Sigmoid colon (tissue), 7 donors: ENCODE measurements around the gene RAB15. TPM values are rescaled to one million over a fixed set of nuclear protein-coding genes. Genes with fewer than 3 reads are reported as not detected.
A peak's percentile ranks its signal among the peaks of the same experiment; 100 is the strongest.

Source experiments
- DNase-seq: peaks from one replicate; pipeline ENCODE4 v3.0.0-alpha.2; 2019
- H3K27ac ChIP-seq, 4 donors: fragments of 200-600 bp; sonication (generic); one replicate each; pipeline ENCODE4 v1.5.1; 2016 to 2019; ENCODE audit warnings: mild to moderate bottlenecking in 1 of 4
- H3K27me3 ChIP-seq, 3 donors: fragments of 200-600 bp; sonication (generic); one replicate each; pipeline ENCODE4 v1.5.1; 2019; ENCODE audit warnings: mild to moderate bottlenecking in 1 of 3
- H3K36me3 ChIP-seq, 4 donors: fragments of 200-600 bp; sonication (generic); one replicate each; pipeline ENCODE4 v1.5.1; 2016 to 2019
- H3K4me1 ChIP-seq, 4 donors: fragments of 200-600 bp; sonication (generic); one replicate each; pipeline ENCODE4 v1.5.1; 2017 to 2019
- H3K4me3 ChIP-seq, 4 donors: fragments of 200-600 bp; sonication (generic); one replicate each; pipeline ENCODE4 v1.5.1; 2017 to 2019; ENCODE audit warnings: mild to moderate bottlenecking in 2 of 4, moderate library complexity in 1 of 4
- H3K9me3 ChIP-seq, 4 donors: fragments of 200-600 bp in 3 of 4; sonication (generic) in 3 of 4; one replicate each; pipeline versions ENCODE4 v1.5.1 to v1.6.1; 2013 to 2019
- EP300 ChIP-seq, 4 donors: sonication (generic); formaldehyde crosslinking; IDR thresholded peaks; one replicate each; pipeline ENCODE4 v1.6.1; 2017; ENCODE audit warnings: antibody characterized with exemption in 4 of 4
- POLR2A ChIP-seq, 2 donors: fragments of 450-650 bp; IDR thresholded peaks; one replicate each; pipeline ENCODE4 v1.6.1; 2016; ENCODE audit warnings: antibody characterized with exemption in 2 of 2, mild to moderate bottlenecking in 2 of 2, moderate library complexity in 2 of 2
- POLR2AphosphoS5 ChIP-seq, 4 donors: sonication (generic); formaldehyde crosslinking; IDR thresholded peaks; one replicate each; pipeline ENCODE4 v1.6.1; 2017; ENCODE audit warnings: antibody characterized with exemption in 4 of 4
- WGBS, 2 donors: extraction: QIAGEN DNeasy Blood & Tissue Kit; methylation state at CpG; one replicate each; pipeline ENCODE4 v1.1.7; 2013; 5-methylcytosine and 5-hydroxymethylcytosine counted together
- intact Hi-C: fragments of 100-400 bp; cut with DNase I; formaldehyde crosslinking; loops from one replicate; pipeline ENCODE4 v1.15.1; 2023
- polyA plus RNA-seq, 3 donors: library from polyadenylated mRNA; stranded (reverse); fragments of 200-250 nt; gene quantifications; one replicate each; pipeline ENCODE4 v1.2.3, GENCODE V29; 2013
- total RNA-seq, 4 donors: library from RNA; depleted of rRNA; stranded (reverse); fragments of >200 nt; gene quantifications; one replicate each; pipeline ENCODE4 v1.1.0, GENCODE V29; 2016
- TF ChIP-seq, protein P1 (sequence below), 4 experiments: fragments of 450-650 bp in 3 of 4; fragments of 200-600 bp in 1 of 4; IDR thresholded peaks; one replicate each; pipeline ENCODE4 v1.5.1; 2016 to 2019; ENCODE audit warnings: antibody characterized with exemption in 4 of 4, mild to moderate bottlenecking in 3 of 4, moderate library complexity in 2 of 4
- donor health status: healthy with polysubstance abuse.
- donor health status: Bipolar disorder and iron deficiency.
- donor health status: healthy.

RAB15 gene
- total and polyA plus RNA-seq, 7 donors = 1.8 to 31.8 (median 11.6) TPM

DNA sequence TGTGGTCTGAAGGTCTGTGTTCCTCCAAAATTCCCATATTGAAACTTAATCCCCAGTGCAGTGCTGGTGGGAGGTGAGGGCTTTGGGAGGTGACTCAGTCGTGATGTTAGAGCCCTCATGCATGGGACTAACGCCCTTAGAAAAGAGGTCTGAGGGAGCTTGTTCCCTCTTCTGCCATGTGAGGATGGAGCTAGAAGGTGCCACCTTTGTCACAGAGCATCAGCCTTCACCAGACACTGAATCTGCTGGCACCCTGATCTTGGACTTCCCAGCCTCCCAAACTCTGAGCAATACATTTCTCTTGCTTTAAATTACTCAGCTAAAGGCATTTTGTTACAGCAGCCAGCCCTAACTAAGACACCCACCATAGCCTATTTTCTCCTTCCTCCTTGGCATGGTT is 13.9 kb downstream of the RAB15 start:
- Histone ChIP-seq H3K27ac (no peak overlapping the region), H3K4me1 (no peaks in the 10 kb centered on the region), H3K27me3 (no peaks in the 10 kb centered on the region), H3K36me3 (no peaks in the 10 kb centered on the region), H3K9me3 (no peaks in the 10 kb centered on the region), H3K4me3 (no peak overlapping the region)
- peak; percentile 11 for DNase-seq
- WGBS, 2 donors = 93 to 98% methylated on average over 2 of the region's 2 CpGs
- no peak for TF ChIP-seq POLR2AphosphoS5 (IDR thresholded peaks at IDR 0.05)
- TF ChIP-seq POLR2A (IDR thresholded peaks at IDR 0.05) = no peak
- TF ChIP-seq, protein P1, sequence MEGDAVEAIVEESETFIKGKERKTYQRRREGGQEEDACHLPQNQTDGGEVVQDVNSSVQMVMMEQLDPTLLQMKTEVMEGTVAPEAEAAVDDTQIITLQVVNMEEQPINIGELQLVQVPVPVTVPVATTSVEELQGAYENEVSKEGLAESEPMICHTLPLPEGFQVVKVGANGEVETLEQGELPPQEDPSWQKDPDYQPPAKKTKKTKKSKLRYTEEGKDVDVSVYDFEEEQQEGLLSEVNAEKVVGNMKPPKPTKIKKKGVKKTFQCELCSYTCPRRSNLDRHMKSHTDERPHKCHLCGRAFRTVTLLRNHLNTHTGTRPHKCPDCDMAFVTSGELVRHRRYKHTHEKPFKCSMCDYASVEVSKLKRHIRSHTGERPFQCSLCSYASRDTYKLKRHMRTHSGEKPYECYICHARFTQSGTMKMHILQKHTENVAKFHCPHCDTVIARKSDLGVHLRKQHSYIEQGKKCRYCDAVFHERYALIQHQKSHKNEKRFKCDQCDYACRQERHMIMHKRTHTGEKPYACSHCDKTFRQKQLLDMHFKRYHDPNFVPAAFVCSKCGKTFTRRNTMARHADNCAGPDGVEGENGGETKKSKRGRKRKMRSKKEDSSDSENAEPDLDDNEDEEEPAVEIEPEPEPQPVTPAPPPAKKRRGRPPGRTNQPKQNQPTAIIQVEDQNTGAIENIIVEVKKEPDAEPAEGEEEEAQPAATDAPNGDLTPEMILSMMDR (IDR thresholded peaks at IDR 0.05) = no peak
- TF ChIP-seq EP300 (IDR thresholded peaks at IDR 0.05) = no peak
- intact Hi-C loops = no loop called here

DNA sequence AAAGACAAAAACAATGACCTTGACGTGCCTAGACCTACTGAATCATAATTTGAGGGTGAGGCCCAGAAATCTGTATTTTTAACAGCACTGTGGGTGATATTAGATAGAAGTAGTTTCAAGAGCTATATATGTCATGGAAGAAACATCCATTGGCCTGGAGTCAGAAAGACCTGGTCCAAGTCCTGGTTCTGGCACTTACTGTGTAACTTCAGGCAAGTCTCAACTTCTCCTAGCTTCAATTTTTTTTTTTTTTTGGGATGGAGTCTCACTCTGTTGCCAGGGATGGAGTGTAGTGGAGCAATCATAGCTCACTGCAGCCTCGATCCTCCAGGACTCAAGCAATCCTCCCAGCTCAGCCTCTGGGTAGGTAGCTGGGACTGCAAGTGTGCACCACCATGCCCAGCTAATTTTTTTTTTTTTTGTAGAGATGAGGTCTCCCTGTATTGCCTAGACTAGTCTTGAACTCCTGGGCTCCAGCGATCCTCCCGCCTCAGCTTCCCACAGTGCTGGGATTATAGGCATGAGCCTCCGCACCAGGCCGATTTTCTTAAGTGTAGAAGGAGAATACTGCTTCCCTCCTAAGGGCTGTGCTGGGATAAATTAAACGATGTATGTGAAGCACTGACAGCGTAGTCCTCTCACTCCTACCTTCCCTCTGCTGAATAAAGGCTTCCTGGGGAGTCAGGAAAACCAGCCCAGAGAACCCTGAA is 15.3 kb downstream of the RAB15 start:
- Histone ChIP-seq H3K27ac (no peak overlapping the region), H3K9me3 (no peaks in the 10 kb centered on the region), H3K4me1 (peaks cover 0 to 9% (median 0%) of the 10 kb centered on the region in 4 donors), H3K27me3 (no peaks in the 10 kb centered on the region), H3K36me3 (no peaks in the 10 kb centered on the region), H3K4me3 (no peak overlapping the region)
- TF ChIP-seq POLR2AphosphoS5 (IDR thresholded peaks at IDR 0.05) (no peak), POLR2A (IDR thresholded peaks at IDR 0.05) (no peak), EP300 (IDR thresholded peaks at IDR 0.05) (no peak)
- TF ChIP-seq, protein P1 (IDR thresholded peaks at IDR 0.05) = no peak
- intact Hi-C loops = no loop called here
- DNase-seq = peak; percentile 12
- 87 to 94% methylated on average over 8 of the region's 8 CpGs for WGBS, 2 donors

DNA sequence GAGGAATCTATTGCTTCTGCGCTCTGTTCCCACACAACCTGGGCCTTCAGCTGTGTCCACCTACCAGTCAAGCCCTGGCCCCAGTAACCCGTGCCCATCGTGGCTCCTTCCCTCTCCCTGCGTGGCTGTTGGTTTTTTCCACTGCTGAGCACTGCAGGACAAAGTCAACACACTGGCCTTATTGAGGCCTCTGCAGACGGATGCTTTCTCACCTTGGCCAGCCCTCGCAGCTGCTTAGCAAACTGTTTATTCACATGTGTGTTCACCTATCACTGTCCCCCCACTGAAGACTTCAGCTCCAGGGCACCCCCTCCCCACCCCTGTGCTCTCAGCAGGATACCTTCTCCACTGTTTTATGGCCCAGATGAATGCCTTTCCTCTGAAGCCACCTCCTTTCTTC is 16.8 kb downstream of the RAB15 start:
- intact Hi-C loops = no loop called here
- WGBS, 2 donors = 85 to 87% methylated on average over 6 of the region's 6 CpGs
- no peaks in the 10 kb centered on the region for H3K27me3 ChIP-seq
- peaks cover 0 to 11% (median 0%) of the 10 kb centered on the region in 4 donors for H3K4me1 ChIP-seq
- peak; percentile 50 for DNase-seq
- H3K36me3 ChIP-seq = no peaks in the 10 kb centered on the region
- H3K27ac ChIP-seq = no peak overlapping the region
- TF ChIP-seq, protein P1 (IDR thresholded peaks at IDR 0.05) = no peak
- no peak for TF ChIP-seq POLR2AphosphoS5 (IDR thresholded peaks at IDR 0.05)
- TF ChIP-seq POLR2A (IDR thresholded peaks at IDR 0.05) = no peak
- no peak for TF ChIP-seq EP300 (IDR thresholded peaks at IDR 0.05)
- no peaks in the 10 kb centered on the region for H3K9me3 ChIP-seq
- H3K4me3 ChIP-seq = no peak overlapping the region

DNA sequence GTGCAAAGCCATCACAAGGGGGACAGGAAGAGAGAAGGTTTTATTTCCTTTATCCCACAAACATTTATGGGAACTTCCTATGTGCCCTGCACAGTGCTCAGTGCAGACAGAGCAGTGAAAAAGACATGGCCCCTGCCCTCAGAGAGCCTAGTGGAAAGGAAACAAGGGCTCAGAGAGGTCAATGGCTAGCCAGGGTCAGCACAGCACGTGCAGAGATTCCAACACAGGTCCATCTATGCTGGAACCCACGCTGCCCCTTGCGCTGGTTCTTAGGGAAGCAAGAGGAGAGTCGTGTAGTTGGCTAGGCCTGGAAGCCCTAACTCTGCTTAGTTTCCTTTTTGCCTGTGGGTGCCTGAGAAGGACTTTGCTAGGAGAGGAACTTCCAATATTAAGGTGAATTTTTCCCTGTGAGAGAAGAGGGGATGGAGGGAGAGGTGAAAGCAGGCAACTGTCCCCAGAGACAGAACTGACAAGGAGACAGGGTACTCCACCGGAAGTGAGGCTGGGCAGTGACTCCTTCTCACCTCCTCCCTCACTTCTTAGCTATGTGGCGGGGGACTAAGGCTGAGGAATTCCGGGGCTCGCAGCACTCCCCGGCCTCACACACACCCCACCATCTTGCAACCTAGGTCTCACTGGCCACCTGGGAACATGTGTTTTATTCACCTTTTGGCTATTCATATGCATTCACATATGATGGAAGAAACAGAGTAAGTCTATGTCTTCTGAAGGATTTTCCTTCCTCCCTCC is 17.5 kb downstream of the RAB15 start:
- intact Hi-C loops = no loop called here
- Histone ChIP-seq H3K9me3 (no peaks in the 10 kb centered on the region), H3K27ac (no peak overlapping the region), H3K4me3 (no peak overlapping the region), H3K4me1 (peaks cover 0 to 11% (median 0%) of the 10 kb centered on the region in 4 donors), H3K27me3 (no peaks in the 10 kb centered on the region), H3K36me3 (no peaks in the 10 kb centered on the region)
- DNase-seq = peak; percentile 40
- WGBS, 2 donors = 92 to 97% methylated on average over 9 of the region's 9 CpGs
- TF ChIP-seq POLR2AphosphoS5 (IDR thresholded peaks at IDR 0.05) = no peak
- TF ChIP-seq, protein P1 (IDR thresholded peaks at IDR 0.05) = no peak
